HEK293 (cell line): ENCODE results near the gene MAPK8IP3.
"Not testable (repeated sequence)": the region's sequence is repeated elsewhere in the genome, so short reads cannot be mapped to it uniquely, and the experiment has no call there.

Experiments
- CTCF ChIA-PET: fragments of 350-600 bp; formaldehyde crosslinking; extraction: SDS; loops from one replicate; lab custom pipeline; 2021; ENCODE audit warnings: antibody characterized with exemption; lab: Yijun Ruan, JAX
- POLR2A ChIA-PET: fragments of 300-600 bp; formaldehyde crosslinking; extraction: SDS; loops from one replicate; lab custom pipeline; 2020; ENCODE audit warnings: antibody characterized with exemption, inconsistent platforms; lab: Yijun Ruan, JAX
- H3K27ac ChIP-seq: fragments of 200-500 bp; sonication (Bioruptor generic); 2 replicates; pipeline ENCODE4 v1.5.1; 2014; ENCODE audit warnings: low read depth, low read length, control low read depth, inconsistent platforms; ENCODE audit errors: extremely low read depth
- H3K36me3 ChIP-seq, 2 experiments: fragments of 200-500 bp in 1 of 2; sonication (Bioruptor generic) in 1 of 2; 1 replicate in 1 of 2; 2 replicates in 1 of 2; pipeline ENCODE4 v1.5.1; 2014 to 2017; ENCODE audit warnings: inconsistent platforms in 2 of 2, low read length in 2 of 2; ENCODE audit not compliant: control insufficient read depth in 2 of 2, insufficient read depth in 1 of 2
- H3K4me1 ChIP-seq: fragments of 200-500 bp; sonication (Bioruptor generic); 2 replicates; pipeline ENCODE4 v1.5.1; 2014; ENCODE audit warnings: mild to moderate bottlenecking, low read length, inconsistent platforms; ENCODE audit not compliant: control insufficient read depth, insufficient read depth
- H3K4me3 ChIP-seq: 2 replicates; pipeline ENCODE4 v1.5.1; 2011; ENCODE audit warnings: low read depth, mild to moderate bottlenecking, control low read depth, low read length, moderate library complexity
- H3K9me3 ChIP-seq: fragments of 200-500 bp; sonication (Bioruptor generic); 2 replicates; pipeline ENCODE4 v1.5.1; 2014; ENCODE audit warnings: low read depth, low read length, inconsistent platforms; ENCODE audit not compliant: control insufficient read depth, insufficient read depth
- BCL11B ChIP-seq: fragments of 450-650 bp; formaldehyde crosslinking; IDR thresholded peaks from 2 replicates; pipeline ENCODE4 v1.5.1; 2016; ENCODE audit warnings: low read depth, missing biosample characterization, missing genetic modification characterization
- BCL6B ChIP-seq: fragments of 450-650 bp; formaldehyde crosslinking; IDR thresholded peaks from 2 replicates; pipeline ENCODE4 v1.5.1; 2017; ENCODE audit warnings: missing biosample characterization, missing genetic modification characterization
- GLIS2 ChIP-seq: fragments of 450-650 bp; formaldehyde crosslinking; IDR thresholded peaks from 2 replicates; pipeline ENCODE4 v1.5.1; 2016; ENCODE audit warnings: missing biosample characterization, missing genetic modification characterization
- IKZF3 ChIP-seq: fragments of 450-650 bp; IDR thresholded peaks from 2 replicates; pipeline ENCODE4 v1.5.0; 2018; ENCODE audit warnings: missing biosample characterization, mild to moderate bottlenecking, missing genetic modification characterization, moderate library complexity
- KLF17 ChIP-seq: fragments of 450-650 bp; formaldehyde crosslinking; IDR thresholded peaks from 2 replicates; pipeline ENCODE4 v1.5.1; 2016; ENCODE audit warnings: missing biosample characterization, missing genetic modification characterization
- OVOL3 ChIP-seq: fragments of 450-650 bp; formaldehyde crosslinking; IDR thresholded peaks from 2 replicates; pipeline ENCODE4 v1.5.1; 2016; ENCODE audit warnings: missing biosample characterization, missing genetic modification characterization
- SP2 ChIP-seq: fragments of 450-650 bp; formaldehyde crosslinking; IDR thresholded peaks from 2 replicates; pipeline ENCODE4 v1.5.1; 2016; ENCODE audit warnings: missing biosample characterization, missing genetic modification characterization
- SP7 ChIP-seq: fragments of 450-650 bp; formaldehyde crosslinking; IDR thresholded peaks from 2 replicates; pipeline ENCODE4 v1.5.1; 2016; ENCODE audit warnings: missing biosample characterization, missing genetic modification characterization
- ZBTB44 ChIP-seq: fragments of 450-650 bp; IDR thresholded peaks from 2 replicates; pipeline ENCODE4 v1.5.1; 2018; ENCODE audit warnings: missing biosample characterization, mild to moderate bottlenecking, missing genetic modification characterization
- ZBTB6 ChIP-seq: fragments of 450-650 bp; formaldehyde crosslinking; IDR thresholded peaks from 2 replicates; pipeline ENCODE4 v1.5.1; 2017; ENCODE audit warnings: missing biosample characterization, missing genetic modification characterization
- ZNF132 ChIP-seq: fragments of 450-650 bp; formaldehyde crosslinking; IDR thresholded peaks from 2 replicates; pipeline ENCODE4 v1.5.1; 2017; ENCODE audit warnings: missing biosample characterization, missing genetic modification characterization, borderline replicate concordance
- ZNF221 ChIP-seq: fragments of 450-650 bp; formaldehyde crosslinking; IDR thresholded peaks from 2 replicates; pipeline ENCODE4 v1.5.1; 2017; ENCODE audit warnings: missing biosample characterization, missing genetic modification characterization, borderline replicate concordance
- ZNF404 ChIP-seq: fragments of 450-650 bp; formaldehyde crosslinking; IDR thresholded peaks from 2 replicates; pipeline ENCODE4 v1.5.1; 2017; ENCODE audit warnings: missing biosample characterization, missing genetic modification characterization
- ZNF707 ChIP-seq: fragments of 450-650 bp; formaldehyde crosslinking; IDR thresholded peaks from 2 replicates; pipeline ENCODE4 v1.5.1; 2016; ENCODE audit warnings: missing biosample characterization, missing genetic modification characterization
- TF ChIP-seq, protein P1 (sequence below): fragments of 450-650 bp; formaldehyde crosslinking; IDR thresholded peaks from 2 replicates; pipeline ENCODE4 v1.5.1; 2016; ENCODE audit warnings: missing biosample characterization, missing genetic modification characterization, low read depth
- TF ChIP-seq, protein P2 (sequence below): fragments of 450-650 bp; formaldehyde crosslinking; IDR thresholded peaks from 2 replicates; pipeline ENCODE4; 2016; ENCODE audit warnings: missing biosample characterization, missing genetic modification characterization
- TF ChIP-seq, protein P3 (sequence below): fragments of 450-650 bp; formaldehyde crosslinking; IDR thresholded peaks from 2 replicates; pipeline ENCODE4 v1.5.1; 2017; ENCODE audit warnings: missing biosample characterization, missing genetic modification characterization

The MAPK8IP3 gene

GRCh38 chr16:1732071-1732470, 26.1 kb downstream of the MAPK8IP3 start (continued):
- TF ChIP-seq, protein P1, sequence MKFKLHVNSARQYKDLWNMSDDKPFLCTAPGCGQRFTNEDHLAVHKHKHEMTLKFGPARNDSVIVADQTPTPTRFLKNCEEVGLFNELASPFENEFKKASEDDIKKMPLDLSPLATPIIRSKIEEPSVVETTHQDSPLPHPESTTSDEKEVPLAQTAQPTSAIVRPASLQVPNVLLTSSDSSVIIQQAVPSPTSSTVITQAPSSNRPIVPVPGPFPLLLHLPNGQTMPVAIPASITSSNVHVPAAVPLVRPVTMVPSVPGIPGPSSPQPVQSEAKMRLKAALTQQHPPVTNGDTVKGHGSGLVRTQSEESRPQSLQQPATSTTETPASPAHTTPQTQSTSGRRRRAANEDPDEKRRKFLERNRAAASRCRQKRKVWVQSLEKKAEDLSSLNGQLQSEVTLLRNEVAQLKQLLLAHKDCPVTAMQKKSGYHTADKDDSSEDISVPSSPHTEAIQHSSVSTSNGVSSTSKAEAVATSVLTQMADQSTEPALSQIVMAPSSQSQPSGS (tag by site-specific recombination), result no peak
- TF ChIP-seq KLF17 (tag by site-specific recombination) (no peak), GLIS2 (tag by site-specific recombination) (no peak), BCL6B (tag by site-specific recombination) (no peak), SP7 (tag by site-specific recombination) (no peak)

GRCh38 chr16:1732551-1732987, 26.6 kb downstream of the MAPK8IP3 start:
- POLR2A ChIA-PET, result interaction anchor here (1.3 kb wide), 1 partner anchor 27 kb away, joined by 4 read pairs; the partner anchor contains the start of gene MAPK8IP3
- not testable (repeated sequence) for H3K4me1 ChIP-seq, H3K27ac ChIP-seq, H3K9me3 ChIP-seq, H3K4me3 ChIP-seq
- CTCF ChIA-PET, result interaction anchor here (0.6 to 1.1 kb wide), 2 partner anchors 9 to 621 kb away, joined by 3 to 6 read pairs; no protein-coding TSS in a partner anchor
- H3K36me3 ChIP-seq, result peaks cover 6 to 73% of the 10 kb centered on the region in 2 experiments; a peak in 2 of 3 replicates

GRCh38 chr16:1734123-1734522, 28.1 kb downstream of the MAPK8IP3 start:
- Histone ChIP-seq H3K4me3 (no peak overlapping the region), H3K27ac (no peak overlapping the region)
- TF ChIP-seq, protein P2, sequence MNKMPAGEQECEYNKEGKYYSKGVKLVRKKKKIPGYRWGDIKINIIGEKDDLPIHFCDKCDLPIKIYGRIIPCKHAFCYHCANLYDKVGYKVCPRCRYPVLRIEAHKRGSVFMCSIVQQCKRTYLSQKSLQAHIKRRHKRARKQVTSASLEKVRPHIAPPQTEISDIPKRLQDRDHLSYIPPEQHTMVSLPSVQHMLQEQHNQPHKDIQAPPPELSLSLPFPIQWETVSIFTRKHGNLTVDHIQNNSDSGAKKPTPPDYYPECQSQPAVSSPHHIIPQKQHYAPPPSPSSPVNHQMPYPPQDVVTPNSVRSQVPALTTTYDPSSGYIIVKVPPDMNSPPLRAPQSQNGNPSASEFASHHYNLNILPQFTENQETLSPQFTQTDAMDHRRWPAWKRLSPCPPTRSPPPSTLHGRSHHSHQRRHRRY, result no peak
- TF ChIP-seq BCL11B (tag by site-specific recombination) (no peak), IKZF3 (tag by site-specific recombination) (no peak), OVOL3 (tag by site-specific recombination) (no peak), GLIS2 (tag by site-specific recombination) (no peak), SP2 (tag by site-specific recombination) (no peak), ZNF707 (tag by site-specific recombination) (no peak), ZNF132 (tag by site-specific recombination) (no peak), ZBTB44 (tag by site-specific recombination) (no peak), ZBTB6 (no peak), ZNF221 (tag by site-specific recombination) (no peak), ZNF404 (tag by site-specific recombination) (no peak)
- TF ChIP-seq, protein P3, sequence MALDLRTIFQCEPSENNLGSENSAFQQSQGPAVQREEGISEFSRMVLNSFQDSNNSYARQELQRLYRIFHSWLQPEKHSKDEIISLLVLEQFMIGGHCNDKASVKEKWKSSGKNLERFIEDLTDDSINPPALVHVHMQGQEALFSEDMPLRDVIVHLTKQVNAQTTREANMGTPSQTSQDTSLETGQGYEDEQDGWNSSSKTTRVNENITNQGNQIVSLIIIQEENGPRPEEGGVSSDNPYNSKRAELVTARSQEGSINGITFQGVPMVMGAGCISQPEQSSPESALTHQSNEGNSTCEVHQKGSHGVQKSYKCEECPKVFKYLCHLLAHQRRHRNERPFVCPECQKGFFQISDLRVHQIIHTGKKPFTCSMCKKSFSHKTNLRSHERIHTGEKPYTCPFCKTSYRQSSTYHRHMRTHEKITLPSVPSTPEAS, result no peak
- TF ChIP-seq, all 188 proteins: peak for 0
- Histone ChIP-seq H3K4me1 (no peaks in the 10 kb centered on the region), H3K9me3 (no peaks in the 10 kb centered on the region), H3K36me3 (peaks cover 6 to 57% of the 10 kb centered on the region in 2 experiments; a peak in 2 of 3 replicates)
- POLR2A ChIA-PET, result no interaction called here
- CTCF ChIA-PET, result no interaction called here
